Left lung (tissue), 10 donors: Measurements from ENCODE around the gene NLRC3. TPM values are rescaled to one million over a fixed set of nuclear protein-coding genes. Genes with fewer than 3 reads are reported as not detected.
A peak's percentile ranks its signal among the peaks of the same experiment; 100 is the strongest.

Experiments used
- ATAC-seq: fragments of 200-7000 bp; cut with Tn5 transposase; one replicate; pipeline ENCODE4 v1.9.1; 2020; ENCODE audit warnings: moderate library complexity
- DNase-seq, 4 donors: peaks; one replicate each; pipeline ENCODE4 v3.0.0-alpha.2; 2013 to 2020
- H3K27ac ChIP-seq, 2 donors: fragments of 200-600 bp; sonication (generic) in 1 of 2; one replicate each; pipeline versions ENCODE4 v1.5.0 to v1.8.0; 2020 to 2021
- H3K27me3 ChIP-seq, 2 donors: fragments of 200-600 bp; sonication (generic) in 1 of 2; one replicate each; pipeline versions ENCODE4 v1.5.0 to v1.8.0; 2020 to 2021
- H3K36me3 ChIP-seq, 2 donors: fragments of 200-600 bp; sonication (generic) in 1 of 2; one replicate each; pipeline versions ENCODE4 v1.5.0 to v1.8.0; 2020 to 2021
- H3K4me1 ChIP-seq, 2 donors: fragments of 200-600 bp; one replicate each; pipeline ENCODE4 v1.8.0; 2021
- H3K4me3 ChIP-seq, 2 donors: fragments of 200-600 bp; sonication (generic) in 1 of 2; one replicate each; pipeline versions ENCODE4 v1.5.0 to v1.8.0; 2020 to 2021; ENCODE audit warnings: mild to moderate bottlenecking in 1 of 2
- H3K9me3 ChIP-seq, 2 donors: fragments of 200-600 bp; sonication (generic) in 1 of 2; one replicate each; pipeline versions ENCODE4 v1.5.0 to v1.8.0; 2020 to 2021
- CTCF ChIP-seq, 2 donors: fragments of 200-600 bp; sonication (generic) in 1 of 2; IDR thresholded peaks; one replicate each; pipeline versions ENCODE4 v1.5.0 to v1.8.0; 2021; ENCODE audit warnings: antibody characterized with exemption in 2 of 2
- intact Hi-C, 2 donors: fragments of 100-400 bp; cut with DNase I; formaldehyde crosslinking; loops; one replicate each; pipeline versions ENCODE4 v1.11.2 to v1.14.2; 2022
- polyA plus RNA-seq, 6 donors: library from polyadenylated mRNA; unstranded; fragments of 120-200 nt; gene quantifications; one replicate each; pipeline ENCODE4 v1.2.1, GENCODE V29; 2013; ENCODE audit not compliant: insufficient read length in 6 of 6
- total RNA-seq, 2 donors: library from RNA; stranded (reverse); fragmentation: NEBNext Ultra II Directional; extraction: Animal tissue kit (Norgen Biotek cat#: 25700); gene quantifications; one replicate each; pipeline ENCODE4 v1.2.1, GENCODE V29; 2021
- donor health status: DM: no; HTN: yes; CAD: no.
- donor health status: DM: no; HTN: no; CAD: no.

Gene NLRC3
- total and polyA plus RNA-seq, 8 donors = 1.9 to 4.5 (median 3.4) TPM

DNA sequence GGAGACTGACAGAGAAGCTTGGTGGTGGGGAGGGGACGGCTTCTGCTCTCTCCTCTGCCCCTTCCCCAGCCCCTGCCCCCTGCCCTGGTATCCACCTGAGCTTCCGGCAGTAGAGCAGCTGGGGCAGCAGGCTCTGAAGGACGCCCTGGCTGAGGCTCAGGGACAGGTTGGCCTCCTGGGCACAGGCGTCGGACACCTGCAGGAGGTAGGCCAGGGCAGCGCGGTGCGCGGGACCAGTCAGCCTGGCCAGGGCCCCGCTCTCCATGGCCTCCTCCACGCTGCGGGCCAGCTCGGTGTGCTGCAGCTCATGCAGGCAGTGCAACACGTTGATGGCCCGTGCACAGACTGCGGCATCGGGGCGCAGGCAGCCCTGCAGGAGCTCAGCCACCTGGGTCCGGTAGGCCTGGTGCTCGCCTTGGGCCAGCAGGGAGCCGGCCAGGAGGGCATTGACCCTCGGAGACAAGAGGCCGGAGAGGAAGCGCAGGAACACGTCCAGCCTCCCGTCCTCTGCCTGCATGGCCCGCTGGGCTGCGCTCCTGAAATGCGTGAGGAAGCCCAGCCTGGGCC is 14.2 kb downstream of the NLRC3 start:
- no peak for TF ChIP-seq CTCF (IDR thresholded peaks at IDR 0.05)
- DNase-seq = peak in 1 of 4 donors; percentile 73
- peaks cover 0 to 23% of the 10 kb centered on the region in 2 donors for H3K36me3 ChIP-seq
- H3K9me3 ChIP-seq = no peaks in the 10 kb centered on the region
- H3K27me3 ChIP-seq = no peaks in the 10 kb centered on the region
- intact Hi-C loops = no loop called here
- no peaks in the 10 kb centered on the region for H3K4me1 ChIP-seq
- H3K4me3 ChIP-seq = no peak overlapping the region
- no peak for ATAC-seq
- no peak overlapping the region for H3K27ac ChIP-seq

- Histone ChIP-seq H3K4me1 (no peaks in the 10 kb centered on the region), H3K27ac (no peak overlapping the region), H3K9me3 (no peaks in the 10 kb centered on the region), H3K4me3 (no peak overlapping the region), H3K36me3 (peaks cover 0 to 31% of the 10 kb centered on the region in 2 donors), H3K27me3 (no peaks in the 10 kb centered on the region)
- TF ChIP-seq CTCF (IDR thresholded peaks at IDR 0.05) = no peak
- ATAC-seq (no peak), DNase-seq (peak in 1 of 4 donors; percentile 51)
- intact Hi-C loops = no loop called here
These were observed 15.6 kb downstream of the NLRC3 start for GRCh38 chr16:3561626-3562025.

- H3K4me3 ChIP-seq = no peak overlapping the region
- TF ChIP-seq CTCF (IDR thresholded peaks at IDR 0.05) = no peak
- peaks cover 0 to 10% of the 10 kb centered on the region in 2 donors for H3K36me3 ChIP-seq
- H3K27me3 ChIP-seq = no peaks in the 10 kb centered on the region
- DNase-seq (peak in 1 of 4 donors; percentile 31), ATAC-seq (no peak)
- H3K4me1 ChIP-seq = no peaks in the 10 kb centered on the region
- no peaks in the 10 kb centered on the region for H3K9me3 ChIP-seq
- H3K27ac ChIP-seq = no peak overlapping the region
- intact Hi-C loops = no loop called here
These were observed 22.8 kb downstream of the NLRC3 start for GRCh38 chr16:3554351-3554928.

DNA sequence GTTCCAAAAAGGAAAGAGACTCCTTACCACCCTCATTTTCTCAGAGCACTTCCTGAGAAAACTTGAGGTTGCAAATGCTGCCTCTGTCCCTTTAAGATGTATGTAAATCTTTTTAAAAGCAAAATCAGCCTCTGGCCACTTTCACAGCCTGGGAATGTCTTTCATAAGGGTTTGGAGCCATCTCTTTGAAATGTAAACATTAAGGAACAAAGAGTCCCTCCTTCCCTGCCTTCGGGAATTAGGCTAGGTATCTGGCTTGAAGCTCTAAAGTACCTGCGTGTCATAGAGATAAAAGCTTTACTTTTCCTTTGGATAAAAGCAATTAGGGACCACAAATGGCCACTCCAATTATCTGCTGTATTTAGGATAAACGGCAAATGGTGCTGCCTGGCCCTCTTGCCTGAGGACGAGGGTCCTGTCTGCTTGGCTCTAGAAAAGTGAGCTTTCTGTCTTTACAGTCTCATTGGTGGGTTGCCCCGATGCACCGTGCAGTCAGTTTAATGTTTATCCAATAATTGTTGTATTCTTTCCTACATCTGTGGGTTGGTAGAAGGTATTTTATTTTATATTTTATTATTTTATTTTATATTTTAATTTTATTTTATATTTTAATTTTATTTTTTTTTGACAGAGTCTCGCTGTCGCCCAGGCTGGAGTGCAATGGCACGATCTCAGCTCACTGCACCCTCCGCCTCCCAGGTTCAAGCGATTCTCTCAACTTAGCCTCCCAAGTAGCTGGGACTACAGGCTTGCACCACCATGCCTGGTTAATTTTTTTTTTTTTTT is 23.9 kb downstream of the NLRC3 start:
- H3K9me3 ChIP-seq = no peaks in the 10 kb centered on the region
- H3K27ac ChIP-seq = no peak overlapping the region
- peak in 1 of 4 donors; percentile 6 for DNase-seq
- no peak for TF ChIP-seq CTCF (IDR thresholded peaks at IDR 0.05)
- peaks cover 0 to 10% of the 10 kb centered on the region in 2 donors for H3K36me3 ChIP-seq
- no peak overlapping the region for H3K4me3 ChIP-seq
- no peaks in the 10 kb centered on the region for H3K27me3 ChIP-seq
- H3K4me1 ChIP-seq = no peaks in the 10 kb centered on the region
- ATAC-seq = no peak
- intact Hi-C loops = no loop called here
